ENCODE data around the gene MS4A3.

GRCh38 chr11:60098508-60098907 lies 42.0 kb downstream of the MS4A3 start:
- TF ChIP-seq POLR2AphosphoS5 (IDR thresholded peaks at IDR 0.05; ENCODE audit: low read depth) (no peak), CTCF (conservative IDR thresholded peaks at IDR 0.05; ENCODE audit: low read depth in 2 of 2) (no peak)

Data from GM23338 (cell line).